Measurements from ENCODE around the gene MTG1.

DNA sequence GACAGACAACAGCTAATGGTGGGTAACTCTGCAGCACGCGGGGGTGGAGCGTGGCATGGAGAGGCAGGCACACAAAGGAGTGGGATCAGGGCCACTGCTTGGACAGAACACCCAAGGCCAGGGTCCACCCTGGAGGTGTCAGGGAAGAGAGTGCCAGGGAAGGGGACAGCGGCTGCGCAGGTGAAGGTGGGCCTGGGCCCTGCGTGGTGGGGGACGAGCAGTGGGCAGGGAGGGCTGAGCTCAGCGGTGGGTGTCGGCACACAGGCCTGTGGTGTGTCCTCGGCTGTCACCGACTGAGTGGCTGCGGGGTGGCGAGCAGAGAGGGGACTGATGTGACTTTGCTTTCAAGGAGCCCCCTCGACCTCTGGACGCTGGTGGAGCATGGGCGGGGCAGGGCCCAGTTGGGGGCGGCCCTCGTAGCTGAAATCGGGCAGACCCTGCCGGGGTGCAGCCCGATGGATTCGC is 51.3 kb downstream of the MTG1 start:
- TF ChIP-seq, protein P1, sequence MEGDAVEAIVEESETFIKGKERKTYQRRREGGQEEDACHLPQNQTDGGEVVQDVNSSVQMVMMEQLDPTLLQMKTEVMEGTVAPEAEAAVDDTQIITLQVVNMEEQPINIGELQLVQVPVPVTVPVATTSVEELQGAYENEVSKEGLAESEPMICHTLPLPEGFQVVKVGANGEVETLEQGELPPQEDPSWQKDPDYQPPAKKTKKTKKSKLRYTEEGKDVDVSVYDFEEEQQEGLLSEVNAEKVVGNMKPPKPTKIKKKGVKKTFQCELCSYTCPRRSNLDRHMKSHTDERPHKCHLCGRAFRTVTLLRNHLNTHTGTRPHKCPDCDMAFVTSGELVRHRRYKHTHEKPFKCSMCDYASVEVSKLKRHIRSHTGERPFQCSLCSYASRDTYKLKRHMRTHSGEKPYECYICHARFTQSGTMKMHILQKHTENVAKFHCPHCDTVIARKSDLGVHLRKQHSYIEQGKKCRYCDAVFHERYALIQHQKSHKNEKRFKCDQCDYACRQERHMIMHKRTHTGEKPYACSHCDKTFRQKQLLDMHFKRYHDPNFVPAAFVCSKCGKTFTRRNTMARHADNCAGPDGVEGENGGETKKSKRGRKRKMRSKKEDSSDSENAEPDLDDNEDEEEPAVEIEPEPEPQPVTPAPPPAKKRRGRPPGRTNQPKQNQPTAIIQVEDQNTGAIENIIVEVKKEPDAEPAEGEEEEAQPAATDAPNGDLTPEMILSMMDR (conservative IDR thresholded peaks at IDR 0.05; ENCODE audit: low read depth in 2 of 2) = no peak
- TF ChIP-seq, protein P2, sequence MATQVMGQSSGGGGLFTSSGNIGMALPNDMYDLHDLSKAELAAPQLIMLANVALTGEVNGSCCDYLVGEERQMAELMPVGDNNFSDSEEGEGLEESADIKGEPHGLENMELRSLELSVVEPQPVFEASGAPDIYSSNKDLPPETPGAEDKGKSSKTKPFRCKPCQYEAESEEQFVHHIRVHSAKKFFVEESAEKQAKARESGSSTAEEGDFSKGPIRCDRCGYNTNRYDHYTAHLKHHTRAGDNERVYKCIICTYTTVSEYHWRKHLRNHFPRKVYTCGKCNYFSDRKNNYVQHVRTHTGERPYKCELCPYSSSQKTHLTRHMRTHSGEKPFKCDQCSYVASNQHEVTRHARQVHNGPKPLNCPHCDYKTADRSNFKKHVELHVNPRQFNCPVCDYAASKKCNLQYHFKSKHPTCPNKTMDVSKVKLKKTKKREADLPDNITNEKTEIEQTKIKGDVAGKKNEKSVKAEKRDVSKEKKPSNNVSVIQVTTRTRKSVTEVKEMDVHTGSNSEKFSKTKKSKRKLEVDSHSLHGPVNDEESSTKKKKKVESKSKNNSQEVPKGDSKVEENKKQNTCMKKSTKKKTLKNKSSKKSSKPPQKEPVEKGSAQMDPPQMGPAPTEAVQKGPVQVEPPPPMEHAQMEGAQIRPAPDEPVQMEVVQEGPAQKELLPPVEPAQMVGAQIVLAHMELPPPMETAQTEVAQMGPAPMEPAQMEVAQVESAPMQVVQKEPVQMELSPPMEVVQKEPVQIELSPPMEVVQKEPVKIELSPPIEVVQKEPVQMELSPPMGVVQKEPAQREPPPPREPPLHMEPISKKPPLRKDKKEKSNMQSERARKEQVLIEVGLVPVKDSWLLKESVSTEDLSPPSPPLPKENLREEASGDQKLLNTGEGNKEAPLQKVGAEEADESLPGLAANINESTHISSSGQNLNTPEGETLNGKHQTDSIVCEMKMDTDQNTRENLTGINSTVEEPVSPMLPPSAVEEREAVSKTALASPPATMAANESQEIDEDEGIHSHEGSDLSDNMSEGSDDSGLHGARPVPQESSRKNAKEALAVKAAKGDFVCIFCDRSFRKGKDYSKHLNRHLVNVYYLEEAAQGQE (IDR thresholded peaks at IDR 0.05; ENCODE audit: unreplicated experiment) = no peak
- TF ChIP-seq POLR2AphosphoS5 (IDR thresholded peaks at IDR 0.05; ENCODE audit: low read depth) (no peak), EZH2 (IDR thresholded peaks at IDR 0.05; ENCODE audit: low read depth, unreplicated experiment) (no peak), EZH2phosphoT487 (IDR thresholded peaks at IDR 0.05; ENCODE audit: unreplicated experiment) (no peak), JUNB (IDR thresholded peaks at IDR 0.05; ENCODE audit: unreplicated experiment) (no peak), STAT1 (IDR thresholded peaks at IDR 0.05; ENCODE audit: unreplicated experiment) (no peak), NANOG (IDR thresholded peaks at IDR 0.05; ENCODE audit: borderline replicate concordance) (no peak), CREB1 (CRISPR knock-in tag; IDR thresholded peaks at IDR 0.05; ENCODE audit: low read depth) (no peak), ZNF114 (CRISPR knock-in tag; IDR thresholded peaks at IDR 0.05) (no peak), ZNF331 (CRISPR knock-in tag; IDR thresholded peaks at IDR 0.05; ENCODE audit: low read depth) (no peak)
- TF ChIP-seq, protein P3, sequence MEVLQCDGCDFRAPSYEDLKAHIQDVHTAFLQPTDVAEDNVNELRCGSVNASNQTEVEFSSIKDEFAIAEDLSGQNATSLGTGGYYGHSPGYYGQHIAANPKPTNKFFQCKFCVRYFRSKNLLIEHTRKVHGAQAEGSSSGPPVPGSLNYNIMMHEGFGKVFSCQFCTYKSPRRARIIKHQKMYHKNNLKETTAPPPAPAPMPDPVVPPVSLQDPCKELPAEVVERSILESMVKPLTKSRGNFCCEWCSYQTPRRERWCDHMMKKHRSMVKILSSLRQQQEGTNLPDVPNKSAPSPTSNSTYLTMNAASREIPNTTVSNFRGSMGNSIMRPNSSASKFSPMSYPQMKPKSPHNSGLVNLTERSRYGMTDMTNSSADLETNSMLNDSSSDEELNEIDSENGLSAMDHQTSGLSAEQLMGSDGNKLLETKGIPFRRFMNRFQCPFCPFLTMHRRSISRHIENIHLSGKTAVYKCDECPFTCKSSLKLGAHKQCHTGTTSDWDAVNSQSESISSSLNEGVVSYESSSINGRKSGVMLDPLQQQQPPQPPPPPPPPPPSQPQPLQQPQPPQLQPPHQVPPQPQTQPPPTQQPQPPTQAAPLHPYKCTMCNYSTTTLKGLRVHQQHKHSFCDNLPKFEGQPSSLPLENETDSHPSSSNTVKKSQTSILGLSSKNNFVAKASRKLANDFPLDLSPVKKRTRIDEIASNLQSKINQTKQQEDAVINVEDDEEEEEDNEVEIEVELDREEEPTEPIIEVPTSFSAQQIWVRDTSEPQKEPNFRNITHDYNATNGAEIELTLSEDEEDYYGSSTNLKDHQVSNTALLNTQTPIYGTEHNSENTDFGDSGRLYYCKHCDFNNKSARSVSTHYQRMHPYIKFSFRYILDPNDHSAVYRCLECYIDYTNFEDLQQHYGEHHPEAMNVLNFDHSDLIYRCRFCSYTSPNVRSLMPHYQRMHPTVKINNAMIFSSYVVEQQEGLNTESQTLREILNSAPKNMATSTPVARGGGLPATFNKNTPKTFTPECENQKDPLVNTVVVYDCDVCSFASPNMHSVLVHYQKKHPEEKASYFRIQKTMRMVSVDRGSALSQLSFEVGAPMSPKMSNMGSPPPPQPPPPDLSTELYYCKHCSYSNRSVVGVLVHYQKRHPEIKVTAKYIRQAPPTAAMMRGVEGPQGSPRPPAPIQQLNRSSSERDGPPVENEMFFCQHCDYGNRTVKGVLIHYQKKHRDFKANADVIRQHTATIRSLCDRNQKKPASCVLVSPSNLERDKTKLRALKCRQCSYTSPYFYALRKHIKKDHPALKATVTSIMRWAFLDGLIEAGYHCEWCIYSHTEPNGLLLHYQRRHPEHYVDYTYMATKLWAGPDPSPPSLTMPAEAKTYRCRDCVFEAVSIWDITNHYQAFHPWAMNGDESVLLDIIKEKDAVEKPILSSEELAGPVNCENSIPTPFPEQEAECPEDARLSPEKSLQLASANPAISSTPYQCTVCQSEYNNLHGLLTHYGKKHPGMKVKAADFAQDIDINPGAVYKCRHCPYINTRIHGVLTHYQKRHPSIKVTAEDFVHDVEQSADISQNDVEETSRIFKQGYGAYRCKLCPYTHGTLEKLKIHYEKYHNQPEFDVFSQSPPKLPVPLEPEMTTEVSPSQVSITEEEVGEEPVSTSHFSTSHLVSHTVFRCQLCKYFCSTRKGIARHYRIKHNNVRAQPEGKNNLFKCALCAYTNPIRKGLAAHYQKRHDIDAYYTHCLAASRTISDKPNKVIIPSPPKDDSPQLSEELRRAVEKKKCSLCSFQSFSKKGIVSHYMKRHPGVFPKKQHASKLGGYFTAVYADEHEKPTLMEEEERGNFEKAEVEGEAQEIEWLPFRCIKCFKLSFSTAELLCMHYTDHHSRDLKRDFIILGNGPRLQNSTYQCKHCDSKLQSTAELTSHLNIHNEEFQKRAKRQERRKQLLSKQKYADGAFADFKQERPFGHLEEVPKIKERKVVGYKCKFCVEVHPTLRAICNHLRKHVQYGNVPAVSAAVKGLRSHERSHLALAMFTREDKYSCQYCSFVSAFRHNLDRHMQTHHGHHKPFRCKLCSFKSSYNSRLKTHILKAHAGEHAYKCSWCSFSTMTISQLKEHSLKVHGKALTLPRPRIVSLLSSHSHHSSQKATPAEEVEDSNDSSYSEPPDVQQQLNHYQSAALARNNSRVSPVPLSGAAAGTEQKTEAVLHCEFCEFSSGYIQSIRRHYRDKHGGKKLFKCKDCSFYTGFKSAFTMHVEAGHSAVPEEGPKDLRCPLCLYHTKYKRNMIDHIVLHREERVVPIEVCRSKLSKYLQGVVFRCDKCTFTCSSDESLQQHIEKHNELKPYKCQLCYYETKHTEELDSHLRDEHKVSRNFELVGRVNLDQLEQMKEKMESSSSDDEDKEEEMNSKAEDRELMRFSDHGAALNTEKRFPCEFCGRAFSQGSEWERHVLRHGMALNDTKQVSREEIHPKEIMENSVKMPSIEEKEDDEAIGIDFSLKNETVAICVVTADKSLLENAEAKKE (CRISPR knock-in tag; IDR thresholded peaks at IDR 0.05) = no peak
- TF ChIP-seq, protein P4, sequence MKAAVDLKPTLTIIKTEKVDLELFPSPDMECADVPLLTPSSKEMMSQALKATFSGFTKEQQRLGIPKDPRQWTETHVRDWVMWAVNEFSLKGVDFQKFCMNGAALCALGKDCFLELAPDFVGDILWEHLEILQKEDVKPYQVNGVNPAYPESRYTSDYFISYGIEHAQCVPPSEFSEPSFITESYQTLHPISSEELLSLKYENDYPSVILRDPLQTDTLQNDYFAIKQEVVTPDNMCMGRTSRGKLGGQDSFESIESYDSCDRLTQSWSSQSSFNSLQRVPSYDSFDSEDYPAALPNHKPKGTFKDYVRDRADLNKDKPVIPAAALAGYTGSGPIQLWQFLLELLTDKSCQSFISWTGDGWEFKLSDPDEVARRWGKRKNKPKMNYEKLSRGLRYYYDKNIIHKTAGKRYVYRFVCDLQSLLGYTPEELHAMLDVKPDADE (IDR thresholded peaks at IDR 0.05) = no peak
